Measurements from ENCODE around the gene LRRC32.

Gene LRRC32

DNA sequence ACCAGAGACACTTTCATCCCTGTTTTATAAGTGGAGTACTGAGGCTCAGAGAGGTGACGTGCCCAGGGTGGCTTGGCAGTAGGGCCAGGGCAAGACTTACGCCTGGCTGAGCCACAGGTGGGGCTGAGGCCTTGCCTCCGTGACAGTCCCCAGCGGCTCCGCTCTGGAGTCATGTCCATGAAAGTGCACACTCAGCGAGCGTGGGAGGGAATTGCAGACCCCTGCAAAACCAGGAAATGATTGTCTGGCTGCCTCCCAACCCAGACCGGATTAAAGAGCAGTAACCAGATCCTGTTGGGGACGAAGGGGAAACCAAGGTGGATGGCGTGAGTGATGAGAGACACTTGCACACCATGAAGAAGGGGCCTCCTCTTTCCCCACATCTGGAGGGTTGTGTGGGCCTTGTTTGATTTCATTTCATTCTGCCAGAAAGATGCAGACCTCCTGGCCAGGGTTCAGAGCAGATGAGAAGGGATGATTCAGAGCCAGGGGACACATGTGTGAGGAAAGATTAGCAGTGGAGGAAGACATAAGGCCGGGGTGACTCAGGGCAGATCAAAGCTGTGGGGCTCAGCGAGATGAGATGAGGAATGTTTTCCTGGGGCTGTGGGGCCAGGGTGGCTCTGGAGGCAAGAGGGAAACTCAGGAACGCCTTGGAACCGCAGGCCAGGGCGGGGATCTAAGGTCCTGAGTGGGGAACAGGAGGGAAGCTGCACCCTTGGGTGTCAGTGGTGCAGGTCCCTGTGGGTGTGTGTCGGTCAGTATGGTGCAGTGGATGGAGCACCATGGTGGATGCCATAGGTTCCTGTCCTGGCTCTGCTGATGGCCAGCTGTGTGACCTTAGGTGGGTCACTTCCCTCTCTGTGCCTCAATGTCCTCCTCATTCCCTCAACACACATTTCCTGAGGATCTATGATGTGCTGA lies 29.9 kb upstream of the LRRC32 start:
- no peak overlapping the region for H3K27ac ChIP-seq (ENCODE audit: poor library complexity, severe bottlenecking)
- peak; percentile 87 for ATAC-seq (ENCODE audit: low read depth)
- no peaks in the 10 kb centered on the region for H3K27me3 ChIP-seq (ENCODE audit: insufficient read depth, poor library complexity, severe bottlenecking)
- H3K9me3 ChIP-seq (ENCODE audit: severe bottlenecking): no peaks in the 10 kb centered on the region
- TF ChIP-seq, protein P1, sequence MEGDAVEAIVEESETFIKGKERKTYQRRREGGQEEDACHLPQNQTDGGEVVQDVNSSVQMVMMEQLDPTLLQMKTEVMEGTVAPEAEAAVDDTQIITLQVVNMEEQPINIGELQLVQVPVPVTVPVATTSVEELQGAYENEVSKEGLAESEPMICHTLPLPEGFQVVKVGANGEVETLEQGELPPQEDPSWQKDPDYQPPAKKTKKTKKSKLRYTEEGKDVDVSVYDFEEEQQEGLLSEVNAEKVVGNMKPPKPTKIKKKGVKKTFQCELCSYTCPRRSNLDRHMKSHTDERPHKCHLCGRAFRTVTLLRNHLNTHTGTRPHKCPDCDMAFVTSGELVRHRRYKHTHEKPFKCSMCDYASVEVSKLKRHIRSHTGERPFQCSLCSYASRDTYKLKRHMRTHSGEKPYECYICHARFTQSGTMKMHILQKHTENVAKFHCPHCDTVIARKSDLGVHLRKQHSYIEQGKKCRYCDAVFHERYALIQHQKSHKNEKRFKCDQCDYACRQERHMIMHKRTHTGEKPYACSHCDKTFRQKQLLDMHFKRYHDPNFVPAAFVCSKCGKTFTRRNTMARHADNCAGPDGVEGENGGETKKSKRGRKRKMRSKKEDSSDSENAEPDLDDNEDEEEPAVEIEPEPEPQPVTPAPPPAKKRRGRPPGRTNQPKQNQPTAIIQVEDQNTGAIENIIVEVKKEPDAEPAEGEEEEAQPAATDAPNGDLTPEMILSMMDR (IDR thresholded peaks at IDR 0.05; ENCODE audit: poor library complexity, severe bottlenecking): no peak
- H3K4me3 ChIP-seq (ENCODE audit: severe bottlenecking): no peak overlapping the region
- H3K4me1 ChIP-seq (ENCODE audit: insufficient read depth, poor library complexity, severe bottlenecking): no peaks in the 10 kb centered on the region
- no peaks in the 10 kb centered on the region for H3K36me3 ChIP-seq (ENCODE audit: low read depth)
- DNase-seq (ENCODE audit: low spot score): no peak

DNA sequence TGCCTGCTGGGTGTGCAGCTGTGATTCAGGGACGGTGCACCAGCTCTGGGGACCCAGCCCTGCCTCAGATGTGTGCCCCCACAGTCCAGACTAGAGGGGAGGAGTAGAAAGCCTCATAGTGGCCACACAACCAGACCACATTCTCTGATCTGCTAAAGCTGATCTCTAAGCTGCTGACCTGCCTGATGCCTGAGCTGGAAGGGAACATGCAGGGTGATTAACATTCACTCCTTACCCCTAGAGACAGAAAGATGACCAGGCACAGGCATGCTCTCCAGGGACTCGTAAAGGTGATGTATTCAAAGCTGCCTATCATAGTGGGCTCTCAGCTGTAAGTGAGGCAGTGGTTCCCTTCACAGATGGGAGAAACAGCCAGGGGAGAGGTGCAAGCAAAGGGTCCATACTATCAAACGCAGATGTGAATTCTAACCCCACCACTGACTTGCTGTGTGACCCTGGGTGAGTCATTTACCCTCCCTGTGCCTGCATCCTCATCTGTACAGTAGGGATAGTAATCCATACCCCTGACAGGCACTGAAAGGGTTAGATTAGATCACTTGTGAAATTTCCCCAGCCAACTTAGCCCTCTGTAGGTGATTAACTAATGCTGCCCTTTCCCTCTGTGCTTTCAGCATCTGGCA lies 29.0 kb upstream of the LRRC32 start:
- H3K4me1 ChIP-seq (ENCODE audit: insufficient read depth, poor library complexity, severe bottlenecking): no peaks in the 10 kb centered on the region

DNA sequence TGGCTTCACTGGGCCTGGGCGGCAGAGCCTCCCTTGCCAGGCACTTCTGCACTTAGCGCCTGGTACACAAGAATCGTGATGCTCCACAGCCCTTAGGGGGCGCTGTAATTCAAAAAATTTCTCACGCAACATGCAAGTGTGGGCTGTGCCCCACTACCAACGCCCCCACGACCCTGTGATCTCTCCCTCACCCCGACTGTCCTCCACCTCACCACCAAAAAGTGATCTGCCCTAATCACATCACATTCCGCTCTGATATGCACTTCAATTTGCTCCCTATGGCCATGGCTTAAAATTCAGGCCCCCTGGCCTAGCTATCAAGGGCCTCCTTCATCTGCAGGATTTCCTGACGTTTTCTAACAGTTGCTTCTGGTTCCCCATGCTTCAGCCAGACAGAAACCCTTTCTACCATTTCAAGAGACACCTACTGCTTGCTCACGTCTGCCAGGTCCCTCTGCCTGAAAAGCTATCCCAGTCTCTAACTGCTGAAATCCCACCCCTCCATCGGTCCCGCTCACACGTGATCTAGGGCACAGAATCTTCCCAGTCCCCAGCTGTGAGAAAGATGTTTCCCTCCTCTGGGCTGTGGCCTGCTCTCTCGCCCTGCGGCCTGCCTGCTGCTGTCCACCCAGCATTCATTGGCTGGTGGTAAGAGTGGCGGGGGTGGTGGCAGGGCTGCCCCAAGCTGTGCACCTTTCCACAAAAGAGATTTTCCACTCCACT lies 27.9 kb upstream of the LRRC32 start:
- H3K9me3 ChIP-seq (ENCODE audit: severe bottlenecking): no peaks in the 10 kb centered on the region
- ATAC-seq (ENCODE audit: low read depth): no peak
- no peaks in the 10 kb centered on the region for H3K4me1 ChIP-seq (ENCODE audit: insufficient read depth, poor library complexity, severe bottlenecking)
- H3K36me3 ChIP-seq (ENCODE audit: low read depth): no peaks in the 10 kb centered on the region
- no peak overlapping the region for H3K4me3 ChIP-seq (ENCODE audit: severe bottlenecking)
- DNase-seq (ENCODE audit: low spot score): no peak
- H3K27me3 ChIP-seq (ENCODE audit: insufficient read depth, poor library complexity, severe bottlenecking): no peaks in the 10 kb centered on the region
- TF ChIP-seq, protein P1 (IDR thresholded peaks at IDR 0.05; ENCODE audit: poor library complexity, severe bottlenecking): peak; percentile 29
- H3K27ac ChIP-seq (ENCODE audit: poor library complexity, severe bottlenecking): no peak overlapping the region

More for the DNA sequence above, 29.0 kb upstream of the LRRC32 start:
- ATAC-seq (ENCODE audit: low read depth) (no peak), DNase-seq (ENCODE audit: low spot score) (no peak)
- Histone ChIP-seq H3K36me3 (ENCODE audit: low read depth) (no peaks in the 10 kb centered on the region), H3K27me3 (ENCODE audit: insufficient read depth, poor library complexity, severe bottlenecking) (no peaks in the 10 kb centered on the region), H3K27ac (ENCODE audit: poor library complexity, severe bottlenecking) (no peak overlapping the region), H3K9me3 (ENCODE audit: severe bottlenecking) (no peaks in the 10 kb centered on the region), H3K4me3 (ENCODE audit: severe bottlenecking) (no peak overlapping the region)
- TF ChIP-seq, protein P1 (IDR thresholded peaks at IDR 0.05; ENCODE audit: poor library complexity, severe bottlenecking): no peak

DNA sequence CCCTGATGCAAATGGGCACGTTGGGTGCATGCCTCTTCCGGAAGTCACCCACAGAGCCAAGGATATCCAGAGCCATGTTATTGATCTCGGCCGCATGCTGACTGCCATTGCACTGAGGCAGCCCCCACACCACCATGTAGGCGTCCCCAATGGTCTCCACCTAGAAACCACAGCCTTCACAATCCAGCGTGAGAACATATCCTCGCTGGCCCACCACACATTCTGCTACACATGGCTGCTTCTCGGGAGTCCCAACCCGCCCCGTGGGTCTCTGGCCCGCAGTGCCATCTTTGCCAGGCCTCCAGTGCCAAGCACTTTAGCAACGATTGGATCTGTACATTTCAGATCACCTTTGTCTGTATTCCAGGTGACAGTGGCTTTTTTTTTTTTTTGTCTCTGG lies 26.2 kb upstream of the LRRC32 start:
- H3K27me3 ChIP-seq (ENCODE audit: insufficient read depth, poor library complexity, severe bottlenecking): no peaks in the 10 kb centered on the region
- no peaks in the 10 kb centered on the region for H3K36me3 ChIP-seq (ENCODE audit: low read depth)
- H3K4me3 ChIP-seq (ENCODE audit: severe bottlenecking): no peak overlapping the region
- H3K9me3 ChIP-seq (ENCODE audit: severe bottlenecking): no peaks in the 10 kb centered on the region
- H3K27ac ChIP-seq (ENCODE audit: poor library complexity, severe bottlenecking): no peak overlapping the region
- no peak for ATAC-seq (ENCODE audit: low read depth)
- no peak for DNase-seq (ENCODE audit: low spot score)
- TF ChIP-seq, protein P1 (IDR thresholded peaks at IDR 0.05; ENCODE audit: poor library complexity, severe bottlenecking): no peak
- no peaks in the 10 kb centered on the region for H3K4me1 ChIP-seq (ENCODE audit: insufficient read depth, poor library complexity, severe bottlenecking)

Data from RWPE2 (cell line).